ENCODE measurements around the gene RAD51B. TPM values are rescaled to one million over a fixed set of nuclear protein-coding genes. Genes with fewer than 3 reads are reported as not detected.

RAD51B gene
- total and polyA plus RNA-seq, 8 donors = 1.8 to 30.7 (median 15.3) TPM

GRCh38 chr14:68234101-68234905, 414.7 kb downstream of the RAD51B start:
- no peak overlapping the region for H3K4me3 ChIP-seq
- peaks cover 20 to 67% (median 45%) of the 10 kb centered on the region in 4 donors for H3K4me1 ChIP-seq
- no peaks in the 10 kb centered on the region for H3K9me3 ChIP-seq
- peak overlapping the region in 4 of 5 donors; percentile 75 to 90 (median 82) for H3K27ac ChIP-seq
- no peaks in the 10 kb centered on the region for H3K36me3 ChIP-seq
- TF ChIP-seq EP300 (IDR thresholded peaks at IDR 0.05) = no peak
- no peak for TF ChIP-seq POLR2A (IDR thresholded peaks at IDR 0.05)
- no peak for DNase-seq
- intact Hi-C loops (cut with DNase I; ENCODE audit: low total_unique reads) = no loop called here
- H3K27me3 ChIP-seq = no peaks in the 10 kb centered on the region
- 70 to 80% (median 74%) methylated on average over 3 of the region's 3 CpGs for WGBS, 5 donors

- 73 to 81% (median 77%) methylated on average over 3 of the region's 3 CpGs for WGBS, 5 donors
- Histone ChIP-seq H3K36me3 (no peaks in the 10 kb centered on the region), H3K4me1 (peaks cover 26 to 74% (median 51%) of the 10 kb centered on the region in 4 donors), H3K27ac (no peak overlapping the region), H3K9me3 (no peaks in the 10 kb centered on the region), H3K4me3 (no peak overlapping the region), H3K27me3 (no peaks in the 10 kb centered on the region)
- DNase-seq = no peak
- intact Hi-C loops (cut with DNase I; ENCODE audit: low total_unique reads) = no loop called here
- TF ChIP-seq CTCF (IDR thresholded peaks at IDR 0.05) (no peak), POLR2AphosphoS5 (IDR thresholded peaks at IDR 0.05) (no peak), EP300 (IDR thresholded peaks at IDR 0.05) (no peak)
Observed at GRCh38 chr14:68235011-68235410, 415.4 kb downstream of the RAD51B start.

GRCh38 chr14:68236582-68237458, 417.2 kb downstream of the RAD51B start:
- 46 to 65% (median 60%) methylated on average over 1 of the region's 1 CpG for WGBS, 5 donors
- DNase-seq = no peak
- Histone ChIP-seq H3K4me3 (no peak overlapping the region), H3K36me3 (no peaks in the 10 kb centered on the region), H3K4me1 (peaks cover 21 to 76% (median 51%) of the 10 kb centered on the region in 4 donors), H3K9me3 (no peaks in the 10 kb centered on the region), H3K27ac (peak overlapping the region in 3 of 5 donors; percentile 39 to 64 (median 40)), H3K27me3 (no peaks in the 10 kb centered on the region)
- TF ChIP-seq CTCF (IDR thresholded peaks at IDR 0.05) (no peak), POLR2A (IDR thresholded peaks at IDR 0.05) (no peak)
- intact Hi-C loops (cut with DNase I; ENCODE audit: low total_unique reads) = no loop called here

- WGBS, 5 donors = 95 to 100% (median 100%) methylated on average over 1 of the region's 1 CpG
- H3K4me3 ChIP-seq = no peak overlapping the region
- H3K4me1 ChIP-seq = peaks cover 11 to 75% (median 39%) of the 10 kb centered on the region in 4 donors
- no peak for DNase-seq
- intact Hi-C loops (cut with DNase I; ENCODE audit: low total_unique reads) = no loop called here
- H3K27ac ChIP-seq = peak overlapping the region in 1 of 5 donors; percentile 87
- no peaks in the 10 kb centered on the region for H3K9me3 ChIP-seq
- H3K27me3 ChIP-seq = no peaks in the 10 kb centered on the region
- H3K36me3 ChIP-seq = no peaks in the 10 kb centered on the region
- TF ChIP-seq CTCF (IDR thresholded peaks at IDR 0.05) (no peak), POLR2AphosphoS5 (IDR thresholded peaks at IDR 0.05) (no peak), EP300 (IDR thresholded peaks at IDR 0.05) (no peak)
Observed at GRCh38 chr14:68238551-68238950, 419.0 kb downstream of the RAD51B start.
